DND-41 (cell line): ENCODE results near the gene NDUFA13.

Experiments used
- ATAC-seq: fragments of 200-7000 bp; cut with Tn5 transposase; 3 replicates; pipeline ENCODE4 v1.9.1; 2021; ENCODE audit warnings: low read depth; ENCODE audit not compliant: insufficient read depth
- DNase-seq: peaks from one replicate; pipeline ENCODE4 v3.0.0-alpha.2; 2020
- H2AFZ ChIP-seq: 2 replicates; pipeline ENCODE4 v1.6.0; 2012; ENCODE audit warnings: low read depth, low read length
- H3K27ac ChIP-seq: 2 replicates; pipeline ENCODE4 v1.5.1; 2012; ENCODE audit warnings: low read length, inconsistent platforms
- H3K27me3 ChIP-seq: fragments of 200-600 bp; sonication (generic); 2 replicates; pipeline ENCODE4 v1.6.0; 2012; ENCODE audit warnings: low read length, mild to moderate bottlenecking, inconsistent platforms; ENCODE audit not compliant: insufficient read depth, poor library complexity
- H3K36me3 ChIP-seq: 2 replicates; pipeline ENCODE4 v1.5.1; 2012; ENCODE audit warnings: low read length, inconsistent platforms; ENCODE audit not compliant: insufficient read depth
- H3K4me1 ChIP-seq: 2 replicates; pipeline ENCODE4 v1.5.1; 2012; ENCODE audit warnings: mild to moderate bottlenecking, low read length; ENCODE audit not compliant: insufficient read depth
- H3K4me2 ChIP-seq: 2 replicates; pipeline ENCODE4 v1.6.0; 2012; ENCODE audit warnings: mild to moderate bottlenecking, moderate library complexity, low read length, inconsistent platforms; ENCODE audit not compliant: insufficient read depth
- H3K4me3 ChIP-seq, 2 experiments: fragments of 200-600 bp in 1 of 2; shearing (Covaris generic) in 1 of 2; 2 replicates each; pipeline ENCODE4 v1.5.1; 2012 to 2016; ENCODE audit warnings: inconsistent platforms in 2 of 2, low read length in 2 of 2, mild to moderate bottlenecking in 2 of 2, low read depth in 1 of 2, moderate library complexity in 1 of 2
- H3K79me2 ChIP-seq: 2 replicates; pipeline ENCODE4 v1.6.0; 2012; ENCODE audit warnings: low read length, inconsistent platforms; ENCODE audit not compliant: insufficient read depth
- H3K9ac ChIP-seq: 2 replicates; pipeline ENCODE4 v1.6.0; 2012; ENCODE audit warnings: low read depth, mild to moderate bottlenecking, inconsistent platforms, low read length, moderate library complexity
- H3K9me3 ChIP-seq: 2 replicates; pipeline ENCODE4 v1.5.1; 2012; ENCODE audit warnings: low read length, moderate library complexity, mild to moderate bottlenecking, inconsistent platforms; ENCODE audit not compliant: insufficient read depth, severe bottlenecking
- H4K20me1 ChIP-seq: 2 replicates; pipeline ENCODE4 v1.6.0; 2012; ENCODE audit warnings: low read length; ENCODE audit not compliant: insufficient read depth
- CTCF ChIP-seq: IDR thresholded peaks from 2 replicates; pipeline ENCODE4 v1.5.1; 2012; ENCODE audit warnings: borderline replicate concordance, low read length, moderate library complexity, mild to moderate bottlenecking; ENCODE audit not compliant: poor library complexity, severe bottlenecking; ENCODE audit errors: extremely low read depth
- EZH2 ChIP-seq: IDR thresholded peaks from 3 replicates; pipeline ENCODE4 v1.6.1; 2012; ENCODE audit warnings: borderline replicate concordance, low read depth, mild to moderate bottlenecking, moderate library complexity, low read length, inconsistent platforms; ENCODE audit not compliant: severe bottlenecking

The NDUFA13 gene

GRCh38 chr19:19532806-19533701, 17.0 kb downstream of the NDUFA13 start:
- Histone ChIP-seq H3K9ac (peak overlapping the region; percentile 18; the same call in 1 of the 2 replicates), H4K20me1 (peaks cover 15% of the 10 kb centered on the region; the same call in 1 of the 2 replicates), H3K27ac (no peak overlapping the region), H3K4me1 (peaks cover 8% of the 10 kb centered on the region), H3K4me3 (no peak overlapping the region; a peak in 1 of 4 replicates), H3K36me3 (peaks cover 20% of the 10 kb centered on the region), H3K9me3 (no peaks in the 10 kb centered on the region), H3K27me3 (no peaks in the 10 kb centered on the region), H3K79me2 (no peaks in the 10 kb centered on the region), H2AFZ (no peak overlapping the region), H3K4me2 (peak overlapping the region; percentile 49; the same call in 1 of the 2 replicates)
- TF ChIP-seq EZH2 (no peak), CTCF (no peak)
- DNase-seq, result no peak
- no peak for ATAC-seq

GRCh38 chr19:19533841-19534240, 17.8 kb downstream of the NDUFA13 start:
- no peak overlapping the region for H3K9ac ChIP-seq
- no peaks in the 10 kb centered on the region for H3K79me2 ChIP-seq
- peaks cover 8% of the 10 kb centered on the region for H3K4me1 ChIP-seq
- no peak for DNase-seq
- no peak overlapping the region for H3K4me3 ChIP-seq
- no peak for ATAC-seq
- no peaks in the 10 kb centered on the region for H3K27me3 ChIP-seq
- H3K36me3 ChIP-seq, result peaks cover 13% of the 10 kb centered on the region
- peak; percentile 20 for TF ChIP-seq CTCF
- no peak for TF ChIP-seq EZH2
- H4K20me1 ChIP-seq, result 0 out of 2 replicates have a peak, but pooled peaks cover 13% of the 10 kb centered on the region
- no peak overlapping the region for H2AFZ ChIP-seq
- H3K9me3 ChIP-seq, result no peaks in the 10 kb centered on the region
- H3K27ac ChIP-seq, result no peak overlapping the region
- no peak overlapping the region for H3K4me2 ChIP-seq

- Histone ChIP-seq H3K4me1 (peaks cover 8% of the 10 kb centered on the region), H3K9ac (no peak overlapping the region), H4K20me1 (0 out of 2 replicates have a peak, but pooled peaks cover 8% of the 10 kb centered on the region), H3K27me3 (no peaks in the 10 kb centered on the region), H3K27ac (no peak overlapping the region), H3K9me3 (no peaks in the 10 kb centered on the region), H3K4me3 (no peak overlapping the region), H3K4me2 (no peak overlapping the region), H3K79me2 (no peaks in the 10 kb centered on the region), H3K36me3 (peaks cover 6% of the 10 kb centered on the region; the same call in 1 of the 2 replicates), H2AFZ (no peak overlapping the region)
- no peak for TF ChIP-seq EZH2
- TF ChIP-seq CTCF, result no peak
- DNase-seq, result no peak
- no peak for ATAC-seq
These were observed 18.7 kb downstream of the NDUFA13 start for GRCh38 chr19:19534556-19535265.
